DOHH2 (cell line): Measurements from ENCODE around the gene GPC6.

ENCODE experiments used
- CTCF ChIP-seq: fragments of 200-600 bp; sonication (generic); IDR thresholded peaks from one replicate; pipeline ENCODE4 v1.5.1; 2014; ENCODE audit warnings: antibody characterized with exemption, mild to moderate bottlenecking, low read depth, low read length; ENCODE audit not compliant: poor library complexity, severe bottlenecking
- EZH2phosphoT487 ChIP-seq: fragments of 200-600 bp; sonication (generic); IDR thresholded peaks from 2 replicates; pipeline ENCODE4 v1.6.1; 2017; ENCODE audit warnings: borderline replicate concordance, mild to moderate bottlenecking, antibody characterized with exemption, low read length, moderate library complexity, mixed read lengths

GRCh38 chr13:93341517-93341916 is 114.9 kb downstream of the GPC6 start:
- TF ChIP-seq CTCF (no peak), EZH2phosphoT487 (no peak)
